ENCODE data around the gene FBLN1. TPM values are rescaled to one million over a fixed set of nuclear protein-coding genes. Genes with fewer than 3 reads are reported as not detected.
A peak's percentile ranks its signal among the peaks of the same experiment; 100 is the strongest.
"Not testable (repeated sequence)": the region's sequence is repeated elsewhere in the genome, so short reads cannot be mapped to it uniquely, and the experiment has no call there.

The FBLN1 gene
- total and polyA plus RNA-seq, 8 donors: 38.8 to 416 (median 114) TPM

DNA sequence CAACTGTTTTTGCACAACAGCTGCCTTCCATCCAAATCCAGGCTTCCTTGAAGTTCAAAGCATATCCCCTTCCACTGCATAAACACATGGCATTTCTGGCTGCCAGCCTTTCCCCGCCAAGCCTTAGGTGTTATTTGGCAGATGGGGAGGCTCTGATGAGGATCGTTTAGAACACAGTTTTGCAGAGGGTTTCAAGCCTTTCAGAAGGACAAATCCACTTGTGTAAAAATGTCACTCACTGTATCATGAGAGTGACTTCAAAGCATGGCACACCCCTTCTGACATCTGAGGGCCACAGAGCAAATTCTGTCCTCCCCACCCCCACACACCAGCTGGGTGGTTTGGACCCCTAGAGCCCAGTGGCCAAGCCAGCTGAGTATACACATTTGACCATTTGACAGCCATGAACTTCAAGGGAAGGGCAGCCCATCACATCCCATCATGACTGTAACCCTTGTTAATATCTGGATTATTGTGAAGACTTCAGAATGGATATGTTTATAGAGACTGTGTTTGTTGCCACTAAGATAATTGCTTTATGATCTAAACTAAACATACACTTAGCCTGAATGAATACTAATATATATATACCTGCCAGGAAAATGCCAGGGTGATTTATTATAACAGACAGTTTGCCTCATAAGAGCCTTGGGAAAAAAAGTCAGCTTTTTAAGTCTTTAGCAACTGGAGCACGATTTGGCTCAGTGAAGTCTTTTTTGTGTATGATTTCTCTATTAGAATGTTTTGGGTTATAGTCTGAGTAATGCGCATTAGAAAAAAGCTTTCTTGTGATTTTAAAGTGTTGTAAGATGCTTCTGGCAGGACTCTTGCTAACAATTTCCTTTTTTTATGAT, 31.9 kb downstream of the FBLN1 start:
- peak overlapping the region in 4 of 5 donors; percentile 52 to 81 (median 70) for H3K27ac ChIP-seq
- H3K36me3 ChIP-seq: peaks cover 0 to 7% (median 0%) of the 10 kb centered on the region in 4 donors
- H3K4me3 ChIP-seq: no peak overlapping the region
- TF ChIP-seq EP300 (IDR thresholded peaks at IDR 0.05): no peak
- TF ChIP-seq POLR2AphosphoS5 (IDR thresholded peaks at IDR 0.05): peak; percentile 11 to 52 (median 37)
- H3K4me1 ChIP-seq: peaks cover 13 to 64% (median 38%) of the 10 kb centered on the region in 4 donors
- intact Hi-C loops (cut with DNase I; ENCODE audit: low total_unique reads): no loop called here
- DNase-seq: peak in 1 of 2 donors; percentile 87
- H3K27me3 ChIP-seq: peaks cover 0 to 5% (median 0%) of the 10 kb centered on the region in 3 donors
- no peaks in the 10 kb centered on the region for H3K9me3 ChIP-seq
- 43 to 61% (median 56%) methylated on average over 4 of the region's 4 CpGs for WGBS, 5 donors

DNA sequence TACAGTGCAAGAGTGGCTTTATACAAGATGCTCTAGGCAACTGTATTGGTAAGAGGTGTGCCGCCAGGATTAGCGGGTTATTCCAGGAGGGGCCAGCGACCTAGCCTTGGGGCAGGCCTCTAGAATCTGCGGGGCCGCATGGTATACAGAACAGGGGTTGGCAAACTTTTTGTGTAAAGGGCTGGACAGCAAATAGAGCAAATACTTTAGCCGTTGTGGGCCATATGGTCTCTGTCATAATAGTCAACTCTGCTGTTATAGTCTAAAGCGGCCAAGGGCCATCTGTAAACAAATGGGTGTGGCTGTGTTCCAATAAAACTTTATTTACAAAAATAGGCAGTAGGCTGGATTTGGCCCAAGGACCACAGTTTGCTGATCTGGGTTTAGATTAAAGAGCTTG, 32.6 kb downstream of the FBLN1 start:
- H3K27ac ChIP-seq: peak overlapping the region; percentile 47 to 81 (median 66)
- no peak for TF ChIP-seq EP300 (IDR thresholded peaks at IDR 0.05)
- TF ChIP-seq POLR2A (IDR thresholded peaks at IDR 0.05): no peak
- peak in 1 of 3 donors; percentile 13 for TF ChIP-seq POLR2AphosphoS5 (IDR thresholded peaks at IDR 0.05)
- no peak for TF ChIP-seq CTCF (IDR thresholded peaks at IDR 0.05)
- peaks cover 0 to 6% (median 0%) of the 10 kb centered on the region in 3 donors for H3K27me3 ChIP-seq

DNA sequence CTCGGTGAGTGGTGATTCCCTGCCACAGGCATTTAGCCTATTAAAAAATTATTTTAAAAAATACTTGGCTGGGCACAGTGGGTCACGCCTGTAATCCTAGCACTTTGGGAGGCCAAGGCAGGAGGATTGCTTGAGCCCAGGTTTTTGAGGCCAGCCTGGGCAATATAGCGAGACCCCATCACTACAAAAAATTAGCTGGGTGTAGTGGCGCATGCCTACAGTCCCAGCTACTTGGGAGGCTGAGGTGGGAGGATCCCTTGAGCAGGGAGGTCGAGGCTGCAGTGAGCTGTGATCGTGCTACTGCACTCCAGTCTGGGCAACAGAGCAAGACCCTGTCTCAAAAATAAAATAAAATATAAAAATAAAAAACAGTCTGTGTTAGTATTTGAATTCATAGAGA, 33.2 kb downstream of the FBLN1 start:
- Histone ChIP-seq H3K27me3 (peaks cover 0 to 10% (median 0%) of the 10 kb centered on the region in 3 donors), H3K27ac (peak overlapping the region in 4 of 5 donors; percentile 52 to 81 (median 70)), H3K4me1 (peaks cover 13 to 61% (median 37%) of the 10 kb centered on the region in 4 donors)
- intact Hi-C loops (cut with DNase I; ENCODE audit: low total_unique reads); H3K36me3 ChIP-seq; H3K9me3 ChIP-seq; DNase-seq; H3K4me3 ChIP-seq: not testable (repeated sequence)
- WGBS, 5 donors: 72 to 85% (median 85%) methylated on average over 6 of the region's 6 CpGs

More for the DNA sequence above, 32.6 kb downstream of the FBLN1 start:
- intact Hi-C loops (cut with DNase I; ENCODE audit: low total_unique reads): no loop called here
- DNase-seq: peak in 1 of 2 donors; percentile 54
- no peak overlapping the region for H3K4me3 ChIP-seq
- H3K36me3 ChIP-seq: peaks cover 0 to 7% (median 0%) of the 10 kb centered on the region in 4 donors
- no peaks in the 10 kb centered on the region for H3K9me3 ChIP-seq
- 51 to 70% (median 65%) methylated on average over 7 of the region's 7 CpGs for WGBS, 5 donors
- peaks cover 13 to 63% (median 38%) of the 10 kb centered on the region in 4 donors for H3K4me1 ChIP-seq

GRCh38 chr22:45537734-45538181, 35.1 kb downstream of the FBLN1 start:
- no peaks in the 10 kb centered on the region for H3K9me3 ChIP-seq
- peak in 2 of 3 donors; percentile 14 to 29 for TF ChIP-seq POLR2AphosphoS5 (IDR thresholded peaks at IDR 0.05)
- TF ChIP-seq POLR2A (IDR thresholded peaks at IDR 0.05): no peak
- intact Hi-C loops (cut with DNase I; ENCODE audit: low total_unique reads): no loop called here
- H3K4me1 ChIP-seq: peaks cover 13 to 51% (median 28%) of the 10 kb centered on the region in 4 donors
- H3K36me3 ChIP-seq: peaks cover 0 to 18% (median 13%) of the 10 kb centered on the region in 4 donors
- WGBS, 5 donors: 28 to 67% (median 56%) methylated on average over 13 to 15 of the region's 15 CpGs
- H3K27ac ChIP-seq: peak overlapping the region in 4 of 5 donors; percentile 57 to 81 (median 70)
- H3K27me3 ChIP-seq: peaks cover 0 to 12% (median 0%) of the 10 kb centered on the region in 3 donors
- no peak overlapping the region for H3K4me3 ChIP-seq
- peak; percentile 30 to 76 for DNase-seq

- Histone ChIP-seq H3K4me1 (peaks cover 7 to 50% (median 25%) of the 10 kb centered on the region in 4 donors), H3K9me3 (no peaks in the 10 kb centered on the region), H3K36me3 (peaks cover 0 to 23% (median 17%) of the 10 kb centered on the region in 4 donors), H3K27me3 (peaks cover 0 to 12% (median 0%) of the 10 kb centered on the region in 3 donors), H3K4me3 (no peak overlapping the region), H3K27ac (peak overlapping the region; percentile 21 to 81 (median 66))
- intact Hi-C loops (cut with DNase I; ENCODE audit: low total_unique reads): no loop called here
- TF ChIP-seq EP300 (IDR thresholded peaks at IDR 0.05): no peak
- DNase-seq: no peak
- 28 to 50% (median 39%) methylated on average over 4 of the region's 4 CpGs for WGBS, 5 donors
Observed at GRCh38 chr22:45538281-45538680, 35.6 kb downstream of the FBLN1 start.

GRCh38 chr22:45540122-45540521, 37.4 kb downstream of the FBLN1 start:
- no peak for DNase-seq
- WGBS, 5 donors: 62 to 79% (median 72%) methylated on average over 8 of the region's 8 CpGs

More at GRCh38 chr22:45540122-45540521, 37.4 kb downstream of the FBLN1 start:
- intact Hi-C loops (cut with DNase I; ENCODE audit: low total_unique reads): no loop called here
- Histone ChIP-seq H3K27ac (peak overlapping the region in 1 of 5 donors; percentile 14), H3K4me1 (peaks cover 0 to 44% (median 24%) of the 10 kb centered on the region in 4 donors), H3K27me3 (peaks cover 0 to 12% (median 0%) of the 10 kb centered on the region in 3 donors), H3K36me3 (peaks cover 0 to 28% (median 25%) of the 10 kb centered on the region in 4 donors), H3K4me3 (no peak overlapping the region), H3K9me3 (no peaks in the 10 kb centered on the region)
- TF ChIP-seq EP300 (IDR thresholded peaks at IDR 0.05): no peak
- no peak for TF ChIP-seq POLR2A (IDR thresholded peaks at IDR 0.05)
- TF ChIP-seq CTCF (IDR thresholded peaks at IDR 0.05): no peak
- no peak for TF ChIP-seq POLR2AphosphoS5 (IDR thresholded peaks at IDR 0.05)

All from stomach (tissue), 9 donors.